Erythroblast (primary cell): Measurements from ENCODE around the gene CLINT1.

Source experiments
- DNase-seq, 2 experiments: peaks; one replicate each; lab custom pipeline; 2025; lab: John Stamatoyannopoulos, UW
- GATA1 ChIP-seq: IDR thresholded peaks from 2 replicates; pipeline ENCODE4 v1.6.1; 2011; ENCODE audit warnings: low read depth, mild to moderate bottlenecking, control low read depth, low read length, moderate library complexity
- POLR2A ChIP-seq: IDR thresholded peaks from 2 replicates; pipeline ENCODE4 v1.6.1; 2011; ENCODE audit warnings: mild to moderate bottlenecking, low read length

The CLINT1 gene

GRCh38 chr5:157820593-157821252 is 38.2 kb downstream of the CLINT1 start:
- peak; percentile 65 to 69 for DNase-seq
- TF ChIP-seq GATA1 (no peak), POLR2A (no peak)

GRCh38 chr5:157819502-157820115 is 39.3 kb downstream of the CLINT1 start:
- DNase-seq: no peak
- TF ChIP-seq GATA1: no peak
- no peak for TF ChIP-seq POLR2A

- TF ChIP-seq POLR2A (no peak), GATA1 (no peak)
- DNase-seq: no peak
These were observed 40.6 kb downstream of the CLINT1 start for GRCh38 chr5:157818368-157818767.

DNA sequence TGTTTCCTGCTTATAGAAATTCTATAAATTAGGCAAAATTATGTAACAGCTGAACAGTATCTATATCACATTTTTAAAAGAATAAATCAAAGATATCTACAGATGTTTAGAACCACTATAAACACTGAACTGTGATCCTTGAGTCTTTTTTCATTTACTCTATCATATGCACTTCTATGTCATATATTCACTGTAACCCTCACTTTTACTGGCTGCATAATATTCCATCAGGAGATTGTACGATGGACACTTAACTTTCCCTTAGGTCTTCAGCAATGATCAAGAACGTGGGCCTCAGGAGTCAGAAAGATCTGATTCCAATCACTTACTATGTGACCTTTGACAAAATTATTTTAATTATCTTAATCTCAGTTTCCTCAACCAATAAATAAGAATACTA is 41.0 kb downstream of the CLINT1 start:
- no peak for DNase-seq
- TF ChIP-seq GATA1: no peak
- TF ChIP-seq POLR2A: no peak

DNA sequence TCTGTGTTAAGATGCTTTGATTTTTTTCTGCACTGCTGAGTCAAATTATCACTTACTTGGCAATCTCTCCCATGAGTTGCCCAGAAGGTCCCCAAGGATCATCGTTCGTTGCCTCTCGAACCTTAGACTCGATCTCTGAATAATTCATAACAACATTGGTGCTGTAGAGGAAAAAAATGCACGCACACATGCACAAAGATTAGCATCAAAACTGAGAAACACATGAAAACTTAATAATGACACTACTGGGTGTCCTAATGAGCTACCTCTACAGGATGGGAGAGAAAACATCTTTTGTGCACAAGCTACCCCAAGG is 41.6 kb downstream of the CLINT1 start:
- TF ChIP-seq POLR2A (no peak), GATA1 (no peak)
- no peak for DNase-seq

- TF ChIP-seq GATA1: no peak
- TF ChIP-seq POLR2A: no peak
- peak; percentile 23 to 48 for DNase-seq
These were observed 42.1 kb downstream of the CLINT1 start for GRCh38 chr5:157816682-157817386.

DNA sequence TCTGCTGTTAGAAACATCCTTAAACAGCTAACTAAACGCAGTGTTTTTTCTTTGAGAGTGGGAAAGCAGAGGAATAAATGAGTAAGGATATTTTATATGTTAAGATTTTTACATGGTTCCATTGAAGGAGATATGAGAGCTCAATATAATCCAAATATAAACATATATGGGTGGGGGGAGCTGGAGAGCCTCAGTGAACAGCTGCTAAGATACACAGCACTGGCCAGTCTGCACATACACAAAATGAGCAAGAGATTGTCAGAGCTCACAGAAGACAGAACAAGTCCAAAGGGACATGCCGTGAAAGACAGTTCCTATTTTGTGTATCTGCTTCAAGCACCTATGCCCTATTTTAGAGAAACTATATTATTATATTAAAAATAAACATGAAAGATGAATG is 46.9 kb downstream of the CLINT1 start:
- no peak for DNase-seq
- TF ChIP-seq GATA1 (no peak), POLR2A (no peak)

GRCh38 chr5:157808043-157808442 is 50.9 kb downstream of the CLINT1 start:
- DNase-seq: no peak
- TF ChIP-seq POLR2A (no peak), GATA1 (no peak)

- no peak for DNase-seq
- TF ChIP-seq GATA1 (no peak), POLR2A (no peak)
These were observed 56.2 kb downstream of the CLINT1 start for GRCh38 chr5:157802736-157803135.

DNA sequence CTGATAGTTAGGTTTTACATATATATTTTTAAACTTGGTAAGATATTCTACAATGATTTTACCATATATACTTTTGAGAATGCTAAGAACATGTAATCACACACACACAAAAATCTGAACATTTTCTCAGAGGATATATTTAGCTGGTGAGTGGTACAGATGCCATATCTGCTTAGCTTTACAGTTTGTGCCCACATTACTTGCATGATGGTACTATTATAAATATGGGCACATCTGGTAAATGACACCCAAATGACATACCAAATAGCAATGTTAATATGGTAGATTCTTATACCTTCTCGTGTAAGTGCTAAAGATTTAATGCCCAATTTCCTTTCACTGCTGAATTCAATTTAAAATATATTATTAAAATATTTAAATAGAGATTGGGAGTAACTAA is 58.8 kb downstream of the CLINT1 start:
- TF ChIP-seq POLR2A (no peak), GATA1 (no peak)
- DNase-seq: no peak

GRCh38 chr5:157799578-157799977 is 59.4 kb downstream of the CLINT1 start:
- no peak for DNase-seq
- no peak for TF ChIP-seq POLR2A
- TF ChIP-seq GATA1: no peak

GRCh38 chr5:157793301-157793700 is 65.6 kb downstream of the CLINT1 start:
- DNase-seq: no peak
- TF ChIP-seq POLR2A: no peak
- TF ChIP-seq GATA1: no peak

DNA sequence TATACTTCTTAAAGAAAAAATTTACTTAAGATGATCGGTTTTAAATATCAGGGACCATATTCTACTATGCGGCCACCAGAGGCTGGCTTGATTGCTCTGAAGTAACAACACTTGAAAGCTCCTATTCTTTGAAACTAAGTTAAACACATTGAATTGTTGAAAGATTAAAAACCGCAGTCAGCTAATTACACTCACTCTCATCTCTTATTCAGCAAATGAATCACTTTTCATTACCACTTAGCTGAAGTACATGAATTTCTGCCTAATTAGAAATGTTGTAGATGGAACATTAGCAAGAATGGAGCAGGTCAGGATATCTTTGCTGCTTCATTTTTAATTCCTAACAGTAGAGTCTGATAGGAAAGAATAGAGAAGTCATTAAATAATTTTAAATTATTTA is 73.1 kb downstream of the CLINT1 start:
- no peak for DNase-seq

GRCh38 chr5:157779221-157779620 is 79.7 kb downstream of the CLINT1 start:
- DNase-seq: no peak
- TF ChIP-seq GATA1 (no peak), POLR2A (no peak)

More for the DNA sequence above, 73.1 kb downstream of the CLINT1 start:
- TF ChIP-seq POLR2A (no peak), GATA1 (no peak)

DNA sequence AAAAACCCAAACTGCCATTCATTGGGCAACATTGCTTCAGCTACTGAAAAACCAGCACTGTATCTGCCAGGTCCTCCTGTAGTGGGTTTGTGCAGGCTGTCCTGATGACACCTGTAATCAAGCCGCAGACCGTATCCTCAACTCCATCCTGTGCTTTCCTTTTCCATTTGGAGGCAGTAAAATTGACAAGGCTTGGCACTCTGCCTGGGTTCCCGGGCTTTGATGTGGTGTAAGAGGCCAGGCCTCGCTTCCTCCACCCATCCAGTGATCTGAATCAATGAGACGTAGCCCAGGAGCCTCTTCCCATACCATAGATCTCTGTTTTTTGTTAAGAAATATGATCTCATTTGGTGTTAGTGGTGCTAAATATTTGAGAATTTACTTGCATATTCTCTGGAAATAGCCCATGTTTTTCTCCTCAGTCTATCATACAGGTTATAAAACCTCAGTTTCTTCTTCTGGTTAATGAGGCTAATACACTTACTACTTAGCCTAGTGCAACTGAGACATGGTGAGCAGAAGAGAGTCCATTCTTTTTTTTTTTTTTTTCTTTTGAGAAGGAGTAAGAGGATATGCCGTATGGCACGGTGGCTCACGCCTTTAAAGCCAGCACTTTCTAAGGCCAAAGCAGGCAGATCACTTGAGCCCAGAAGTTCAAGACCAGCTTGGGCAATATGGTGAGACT is 80.7 kb downstream of the CLINT1 start:
- DNase-seq: no peak
- no peak for TF ChIP-seq POLR2A
- no peak for TF ChIP-seq GATA1

DNA sequence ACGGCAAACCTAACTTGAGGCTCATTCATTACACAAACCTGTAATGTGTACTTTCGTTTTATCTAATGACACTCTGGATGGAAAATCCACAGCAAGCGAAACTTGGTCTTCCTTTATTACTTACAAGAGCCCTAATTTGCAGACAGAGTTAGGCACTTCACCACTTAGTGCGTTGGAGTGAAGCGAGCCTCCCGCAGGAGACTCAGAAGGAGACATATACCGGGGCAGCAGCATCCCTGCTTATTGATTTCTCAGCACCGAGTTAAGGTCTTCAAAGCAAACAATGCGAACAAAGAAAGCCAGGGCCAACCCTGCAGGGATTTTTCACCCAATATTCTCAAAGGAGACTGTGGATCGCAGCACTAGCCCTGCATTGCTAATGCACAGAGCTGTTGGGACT is 86.8 kb downstream of the CLINT1 start:
- no peak for TF ChIP-seq GATA1
- no peak for TF ChIP-seq POLR2A
- DNase-seq: no peak
